ENCODE data around the gene PRSS53. TPM values are rescaled to one million over a fixed set of nuclear protein-coding genes. Genes with fewer than 3 reads are reported as not detected.

Gene PRSS53
- total and polyA plus RNA-seq, 7 experiments from 2014 or later: 0.46 to 7.2 (median 6.0) TPM

DNA sequence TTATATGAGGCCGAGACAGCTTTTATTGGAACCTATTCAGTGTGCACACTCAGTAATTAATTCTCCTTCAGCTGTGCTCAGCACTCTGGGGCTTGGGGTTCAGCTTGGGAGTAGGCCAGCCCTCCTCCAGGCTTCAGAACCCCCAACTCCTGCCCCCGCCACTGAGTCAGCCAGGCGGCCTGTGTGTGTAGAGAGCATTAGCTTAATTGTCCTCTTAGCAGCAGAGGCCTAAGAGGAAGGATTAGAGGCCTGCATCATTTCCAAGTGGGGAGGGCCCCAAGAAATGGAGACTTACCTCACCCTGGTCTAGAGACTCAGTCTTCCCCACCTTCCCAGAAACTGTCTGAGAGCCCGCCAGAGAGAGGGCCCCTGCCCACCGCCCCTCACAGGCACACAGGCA lies 772 bp downstream of the PRSS53 start:
- Histone ChIP-seq H3K4me3 (ENCODE audit: low read length) (no peak overlapping the region), H3K27me3 (ENCODE audit: control insufficient read depth in 2 of 2, insufficient read depth in 2 of 2, low read length in 2 of 2) (no peaks in the 10 kb centered on the region), H3K4me1 (ENCODE audit: control insufficient read depth in 2 of 2, insufficient read depth in 2 of 2, low read length in 2 of 2) (no peaks in the 10 kb centered on the region), H3K36me3 (ENCODE audit: control insufficient read depth in 2 of 3, insufficient read depth in 3 of 3, low read length in 3 of 3) (peaks cover 0 to 67% (median 3%) of the 10 kb centered on the region in 3 experiments), H3K9me3 (ENCODE audit: control insufficient read depth in 2 of 3, low read length in 3 of 3) (no peaks in the 10 kb centered on the region), H3K27ac (ENCODE audit: low read depth, low read length) (no peak overlapping the region)
- ChIA-PET POLR2A (no interaction called here), CTCF (no interaction called here)
- H3K9me3 Mint-ChIP-seq: no peaks in the 10 kb centered on the region
- H3K27ac Mint-ChIP-seq: peak overlapping the region in 1 of 9 donors; percentile 32
- intact Hi-C loops (cut with micrococcal nuclease): no loop called here
- H3K27me3 Mint-ChIP-seq: no peaks in the 10 kb centered on the region
- H3K4me1 Mint-ChIP-seq: peaks cover 0 to 15% (median 6%) of the 10 kb centered on the region in 7 donors
- no peak for DNase-seq
- peaks cover 0 to 15% (median 0%) of the 10 kb centered on the region in 5 donors for H3K36me3 Mint-ChIP-seq
- ATAC-seq: no peak
- H3K4me3 Mint-ChIP-seq: no peak overlapping the region

DNA sequence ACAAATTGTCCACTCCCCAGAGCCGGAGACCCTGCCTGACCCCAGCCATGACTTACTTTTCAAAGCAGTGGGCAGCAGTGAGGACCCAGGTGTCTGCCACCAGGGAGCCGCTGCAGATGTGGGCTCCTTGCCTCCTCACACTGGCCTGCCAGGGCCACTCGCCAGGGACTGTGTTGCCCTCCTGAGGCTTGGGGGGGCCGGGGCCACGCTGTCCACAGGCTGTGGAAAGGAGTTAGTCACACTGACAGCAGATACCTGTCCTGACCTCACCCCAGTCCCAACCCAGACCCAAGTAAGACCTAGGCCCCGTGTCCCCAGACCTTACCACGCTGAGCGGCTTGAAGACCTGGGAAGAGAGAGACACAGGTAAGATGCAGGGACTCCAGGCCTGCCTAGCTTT lies 1.3 kb downstream of the PRSS53 start:
- intact Hi-C loops (cut with micrococcal nuclease): no loop called here
- H3K4me3 Mint-ChIP-seq: no peak overlapping the region
- no peaks in the 10 kb centered on the region for H3K4me1 ChIP-seq (ENCODE audit: control insufficient read depth in 2 of 2, insufficient read depth in 2 of 2, low read length in 2 of 2)
- H3K36me3 Mint-ChIP-seq: peaks cover 0 to 16% (median 0%) of the 10 kb centered on the region in 5 donors
- DNase-seq (no peak), ATAC-seq (no peak)
- peaks cover 0 to 12% (median 2%) of the 10 kb centered on the region in 7 donors for H3K4me1 Mint-ChIP-seq
- H3K27ac Mint-ChIP-seq: peak overlapping the region in 1 of 9 donors; percentile 76
- H3K27ac ChIP-seq (ENCODE audit: low read depth, low read length): no peak overlapping the region
- no peaks in the 10 kb centered on the region for H3K9me3 ChIP-seq (ENCODE audit: control insufficient read depth in 2 of 3, low read length in 3 of 3)
- ChIA-PET POLR2A (no interaction called here), CTCF (no interaction called here)
- no peaks in the 10 kb centered on the region for H3K27me3 ChIP-seq (ENCODE audit: control insufficient read depth in 2 of 2, insufficient read depth in 2 of 2, low read length in 2 of 2)
- no peaks in the 10 kb centered on the region for H3K9me3 Mint-ChIP-seq
- peaks cover 0 to 72% (median 3%) of the 10 kb centered on the region in 3 experiments for H3K36me3 ChIP-seq (ENCODE audit: control insufficient read depth in 2 of 3, insufficient read depth in 3 of 3, low read length in 3 of 3)
- H3K27me3 Mint-ChIP-seq: no peaks in the 10 kb centered on the region
- H3K4me3 ChIP-seq (ENCODE audit: low read length): no peak overlapping the region

DNA sequence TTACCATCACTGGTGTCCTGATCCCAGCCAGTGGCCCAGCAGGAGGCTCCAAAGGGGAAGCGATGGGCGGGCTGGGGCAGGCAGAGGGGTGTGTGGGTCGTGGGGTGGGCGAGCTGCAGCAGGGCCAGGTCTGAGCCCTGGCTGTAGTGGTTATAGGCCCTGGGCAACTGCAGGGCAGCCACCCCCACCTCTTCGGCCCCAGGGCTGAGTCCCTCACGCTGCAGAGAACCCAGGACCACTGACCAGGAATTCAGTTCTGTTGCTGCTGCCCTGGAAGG lies 2.2 kb downstream of the PRSS53 start:
- Histone ChIP-seq H3K4me1 (ENCODE audit: control insufficient read depth in 2 of 2, insufficient read depth in 2 of 2, low read length in 2 of 2) (no peaks in the 10 kb centered on the region), H3K9me3 (ENCODE audit: control insufficient read depth in 2 of 3, low read length in 3 of 3) (no peaks in the 10 kb centered on the region), H3K4me3 (ENCODE audit: low read length) (no peak overlapping the region), H3K27me3 (ENCODE audit: control insufficient read depth in 2 of 2, insufficient read depth in 2 of 2, low read length in 2 of 2) (no peaks in the 10 kb centered on the region), H3K36me3 (ENCODE audit: control insufficient read depth in 2 of 3, insufficient read depth in 3 of 3, low read length in 3 of 3) (peaks cover 0 to 80% (median 3%) of the 10 kb centered on the region in 3 experiments), H3K27ac (ENCODE audit: low read depth, low read length) (no peak overlapping the region)
- Mint-ChIP-seq H3K36me3 (peaks cover 0 to 22% (median 0%) of the 10 kb centered on the region in 5 donors), H3K4me3 (no peak overlapping the region), H3K27ac (peak overlapping the region in 1 of 9 donors; percentile 72), H3K9me3 (no peaks in the 10 kb centered on the region), H3K27me3 (no peaks in the 10 kb centered on the region), H3K4me1 (peaks cover 5 to 16% (median 9%) of the 10 kb centered on the region in 7 donors)
- no peak for ATAC-seq
- POLR2A ChIA-PET: interaction anchor here (1.1 kb wide), 1 partner anchor 13 kb away, joined by 4 read pairs; the partner anchor contains the start of genes ZNF646 and ZNF668
- no peak for DNase-seq
- CTCF ChIA-PET: no interaction called here
- intact Hi-C loops (cut with micrococcal nuclease): no loop called here

DNA sequence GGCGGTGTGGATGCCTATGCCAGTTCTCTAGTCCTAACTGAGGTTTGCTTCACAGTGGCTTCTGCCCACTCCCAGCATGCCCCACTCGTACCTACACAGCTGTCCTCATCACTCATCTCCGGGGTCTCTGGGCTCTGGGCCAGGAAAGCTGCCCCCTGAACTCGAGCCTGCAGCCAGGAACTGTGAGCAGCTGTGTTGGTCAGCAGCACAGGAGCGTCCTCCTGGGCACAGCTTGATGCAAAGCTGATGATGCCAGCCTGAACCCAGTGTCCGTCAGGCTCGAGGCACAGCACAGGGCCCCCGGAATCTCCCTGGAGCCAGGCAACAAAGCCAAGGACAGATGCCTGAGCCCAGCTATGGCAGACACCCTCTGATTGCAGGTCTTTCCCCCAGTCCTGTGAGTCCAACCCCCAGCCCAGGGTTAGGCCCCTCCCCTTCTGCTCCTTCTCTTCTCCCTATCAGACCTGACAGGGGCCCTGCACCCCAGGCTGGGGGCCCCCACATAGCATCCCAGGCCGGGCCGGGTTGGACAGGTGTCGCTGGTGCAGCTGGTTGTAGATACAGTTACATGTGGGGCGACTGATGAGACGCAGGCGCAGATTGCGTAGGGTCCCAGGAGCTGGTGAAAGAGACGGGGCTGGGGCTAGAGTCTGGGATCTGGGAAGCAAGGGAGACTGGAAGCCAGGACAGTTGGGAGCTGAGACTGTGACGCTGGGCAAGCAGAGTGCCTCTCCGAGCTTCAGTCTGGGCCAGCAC lies 2.7 kb downstream of the PRSS53 start:
- Mint-ChIP-seq H3K36me3 (peaks cover 0 to 19% (median 0%) of the 10 kb centered on the region in 5 donors), H3K27me3 (no peaks in the 10 kb centered on the region), H3K4me1 (peaks cover 5 to 17% (median 10%) of the 10 kb centered on the region in 7 donors), H3K9me3 (no peaks in the 10 kb centered on the region), H3K27ac (peak overlapping the region in 2 of 9 donors; percentile 72 to 85), H3K4me3 (no peak overlapping the region)
- Histone ChIP-seq H3K27ac (ENCODE audit: low read depth, low read length) (no peak overlapping the region), H3K4me3 (ENCODE audit: low read length) (no peak overlapping the region), H3K36me3 (ENCODE audit: control insufficient read depth in 2 of 3, insufficient read depth in 3 of 3, low read length in 3 of 3) (peaks cover 0 to 80% (median 3%) of the 10 kb centered on the region in 3 experiments), H3K9me3 (ENCODE audit: control insufficient read depth in 2 of 3, low read length in 3 of 3) (no peaks in the 10 kb centered on the region), H3K4me1 (ENCODE audit: control insufficient read depth in 2 of 2, insufficient read depth in 2 of 2, low read length in 2 of 2) (no peaks in the 10 kb centered on the region), H3K27me3 (ENCODE audit: control insufficient read depth in 2 of 2, insufficient read depth in 2 of 2, low read length in 2 of 2) (no peaks in the 10 kb centered on the region)
- no peak for ATAC-seq
- ChIA-PET POLR2A (interaction anchor here (1.1 kb wide), 1 partner anchor 13 kb away, joined by 4 read pairs; the partner anchor contains the start of genes ZNF646 and ZNF668), CTCF (no interaction called here)
- no peak for DNase-seq
- intact Hi-C loops (cut with micrococcal nuclease): no loop called here

DNA sequence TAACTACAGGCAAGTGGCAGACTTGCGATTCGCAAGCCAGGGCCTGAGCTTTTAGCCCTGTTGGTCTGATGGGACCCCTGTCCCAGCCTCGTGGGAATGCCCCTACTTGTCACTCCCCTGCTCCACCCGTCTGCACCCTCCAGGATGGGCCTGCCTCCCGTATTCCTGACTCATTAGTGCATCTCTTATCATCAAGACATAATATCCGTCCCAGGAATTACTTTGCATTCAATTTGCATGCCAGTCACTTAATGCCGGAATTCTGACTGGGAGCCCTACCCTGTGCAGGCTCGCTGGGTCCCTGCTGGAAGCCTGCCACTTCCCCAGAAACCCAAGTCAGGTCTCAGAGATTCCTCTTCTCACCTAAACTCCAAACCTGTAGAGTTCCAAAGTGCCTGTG lies 3.3 kb downstream of the PRSS53 start:
- H3K27ac ChIP-seq (ENCODE audit: low read depth, low read length): no peak overlapping the region
- ChIA-PET POLR2A (interaction anchor here (1.1 to 2.2 kb wide), 2 partner anchors 11 to 12 kb away, joined by 4 to 7 read pairs; partner anchors contain the start of genes ZNF646 and ZNF668), CTCF (interaction anchor here (1.1 kb wide), 1 partner anchor 57 kb away, joined by 4 read pairs; no protein-coding TSS in a partner anchor)
- Mint-ChIP-seq H3K27me3 (no peaks in the 10 kb centered on the region), H3K36me3 (peaks cover 0 to 13% (median 3%) of the 10 kb centered on the region in 5 donors), H3K27ac (peak overlapping the region in 2 of 9 donors; percentile 16 to 20), H3K9me3 (no peaks in the 10 kb centered on the region), H3K4me1 (peaks cover 5 to 19% (median 13%) of the 10 kb centered on the region in 7 donors), H3K4me3 (no peak overlapping the region)
- no peak overlapping the region for H3K4me3 ChIP-seq (ENCODE audit: low read length)
- H3K9me3 ChIP-seq (ENCODE audit: control insufficient read depth in 2 of 3, low read length in 3 of 3): no peaks in the 10 kb centered on the region
- H3K36me3 ChIP-seq (ENCODE audit: control insufficient read depth in 2 of 3, insufficient read depth in 3 of 3, low read length in 3 of 3): peaks cover 0 to 80% (median 0%) of the 10 kb centered on the region in 3 experiments
- no peak for ATAC-seq
- H3K4me1 ChIP-seq (ENCODE audit: control insufficient read depth in 2 of 2, insufficient read depth in 2 of 2, low read length in 2 of 2): no peaks in the 10 kb centered on the region
- H3K27me3 ChIP-seq (ENCODE audit: control insufficient read depth in 2 of 2, insufficient read depth in 2 of 2, low read length in 2 of 2): no peaks in the 10 kb centered on the region
- DNase-seq: no peak
- intact Hi-C loops (cut with micrococcal nuclease): no loop called here

DNA sequence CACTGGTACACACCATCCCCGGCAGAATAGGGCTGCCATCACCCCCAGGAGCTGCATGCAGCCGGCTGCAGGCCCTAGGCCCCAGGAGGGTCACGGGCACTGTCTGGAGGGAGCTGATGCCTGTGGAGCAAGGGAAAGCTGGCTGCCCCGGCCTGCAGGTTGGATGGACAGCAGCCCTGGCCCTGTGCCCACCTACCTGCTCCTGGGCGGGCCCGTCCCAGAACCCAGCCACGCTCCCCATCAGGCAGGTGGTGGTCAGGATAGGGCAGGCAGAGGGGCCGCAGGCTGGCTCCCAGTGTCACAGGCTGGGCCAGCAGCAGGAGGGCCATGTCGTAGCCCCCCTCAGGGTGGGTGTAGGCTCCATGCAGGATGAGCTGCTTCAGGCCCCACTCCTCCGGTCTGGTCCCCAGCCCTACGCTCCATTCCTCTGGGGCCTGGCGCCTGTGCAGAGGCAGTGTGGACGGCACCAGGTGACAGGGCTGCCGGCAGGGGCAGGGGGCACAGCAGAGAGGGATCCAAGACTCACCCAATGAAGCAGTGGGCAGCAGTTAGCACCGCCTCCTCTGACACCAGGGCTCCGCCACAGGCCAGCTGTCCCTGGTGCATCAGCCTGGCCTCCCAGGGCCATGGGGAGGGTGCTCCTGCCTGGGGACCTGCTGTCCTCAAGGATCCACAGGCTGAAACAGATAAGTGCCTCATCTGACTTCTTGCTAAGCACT lies 4.0 kb downstream of the PRSS53 start:
- Histone ChIP-seq H3K27me3 (ENCODE audit: control insufficient read depth in 2 of 2, insufficient read depth in 2 of 2, low read length in 2 of 2) (no peaks in the 10 kb centered on the region), H3K27ac (ENCODE audit: low read depth, low read length) (no peak overlapping the region), H3K36me3 (ENCODE audit: control insufficient read depth in 2 of 3, insufficient read depth in 3 of 3, low read length in 3 of 3) (peaks cover 0 to 81% (median 0%) of the 10 kb centered on the region in 3 experiments), H3K9me3 (ENCODE audit: control insufficient read depth in 2 of 3, low read length in 3 of 3) (no peaks in the 10 kb centered on the region), H3K4me3 (ENCODE audit: low read length) (no peak overlapping the region), H3K4me1 (ENCODE audit: control insufficient read depth in 2 of 2, insufficient read depth in 2 of 2, low read length in 2 of 2) (no peaks in the 10 kb centered on the region)
- DNase-seq (no peak), ATAC-seq (no peak)
- H3K27ac Mint-ChIP-seq: no peak overlapping the region
- ChIA-PET POLR2A (interaction anchor here (0.5 to 2.2 kb wide), 2 partner anchors 11 to 35 kb away, joined by 5 to 7 read pairs; partner anchors contain the start of genes ZNF646 and ZNF668), CTCF (interaction anchor here (1.1 kb wide), 1 partner anchor 58 kb away, joined by 4 read pairs; no protein-coding TSS in a partner anchor)
- no peak overlapping the region for H3K4me3 Mint-ChIP-seq
- peaks cover 0 to 13% (median 3%) of the 10 kb centered on the region in 5 donors for H3K36me3 Mint-ChIP-seq
- H3K4me1 Mint-ChIP-seq: peaks cover 5 to 21% (median 15%) of the 10 kb centered on the region in 7 donors
- intact Hi-C loops (cut with micrococcal nuclease): no loop called here
- H3K27me3 Mint-ChIP-seq: no peaks in the 10 kb centered on the region
- H3K9me3 Mint-ChIP-seq: no peaks in the 10 kb centered on the region

All from naive thymus-derived CD4-positive, alpha-beta T cell (primary cell).